ENCODE measurements around the gene SCAF11. TPM values are rescaled to one million over a fixed set of nuclear protein-coding genes. Genes with fewer than 3 reads are reported as not detected.

Gene SCAF11
- total RNA-seq, 1 donor from 2014 or later = 152 TPM

DNA sequence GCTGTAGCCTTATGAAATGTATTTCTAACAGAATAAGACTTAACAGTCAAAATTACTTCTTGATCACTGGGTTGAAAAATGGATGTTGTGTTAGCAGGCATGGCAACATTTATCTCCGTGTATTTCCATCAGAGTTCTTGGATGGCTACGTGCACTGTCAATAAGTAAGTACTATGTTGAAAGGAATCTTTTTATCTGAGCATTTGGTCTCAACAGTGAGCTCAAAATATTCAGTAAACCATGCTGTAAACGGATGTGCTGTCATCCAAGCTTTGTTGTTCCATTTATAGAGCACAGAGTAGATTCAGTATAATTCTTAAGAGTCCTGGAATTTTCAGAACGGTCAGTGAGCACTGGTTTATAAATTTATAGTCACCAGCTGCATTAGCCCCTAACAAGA is 15.5 kb downstream of the SCAF11 start:
- no peak overlapping the region for H3K27ac Mint-ChIP-seq
- no peak overlapping the region for H2AFZ ChIP-seq (replicated peaks)
- H3K9ac ChIP-seq = no peak overlapping the region
- peaks cover 39% of the 10 kb centered on the region for H4K20me1 ChIP-seq (ENCODE audit: low read depth)
- no peak for DNase-seq (ENCODE audit: low spot score)
- peaks cover 29% of the 10 kb centered on the region for H3K9me3 Mint-ChIP-seq
- H3K4me3 Mint-ChIP-seq = no peak overlapping the region
- peaks cover 58% of the 10 kb centered on the region for H3K36me3 Mint-ChIP-seq
- H3K27me3 Mint-ChIP-seq (ENCODE audit: insufficient read depth, low read depth) = peaks cover 3% of the 10 kb centered on the region
- H3K27me3 ChIP-seq = no peaks in the 10 kb centered on the region
- TF ChIP-seq, protein P1, sequence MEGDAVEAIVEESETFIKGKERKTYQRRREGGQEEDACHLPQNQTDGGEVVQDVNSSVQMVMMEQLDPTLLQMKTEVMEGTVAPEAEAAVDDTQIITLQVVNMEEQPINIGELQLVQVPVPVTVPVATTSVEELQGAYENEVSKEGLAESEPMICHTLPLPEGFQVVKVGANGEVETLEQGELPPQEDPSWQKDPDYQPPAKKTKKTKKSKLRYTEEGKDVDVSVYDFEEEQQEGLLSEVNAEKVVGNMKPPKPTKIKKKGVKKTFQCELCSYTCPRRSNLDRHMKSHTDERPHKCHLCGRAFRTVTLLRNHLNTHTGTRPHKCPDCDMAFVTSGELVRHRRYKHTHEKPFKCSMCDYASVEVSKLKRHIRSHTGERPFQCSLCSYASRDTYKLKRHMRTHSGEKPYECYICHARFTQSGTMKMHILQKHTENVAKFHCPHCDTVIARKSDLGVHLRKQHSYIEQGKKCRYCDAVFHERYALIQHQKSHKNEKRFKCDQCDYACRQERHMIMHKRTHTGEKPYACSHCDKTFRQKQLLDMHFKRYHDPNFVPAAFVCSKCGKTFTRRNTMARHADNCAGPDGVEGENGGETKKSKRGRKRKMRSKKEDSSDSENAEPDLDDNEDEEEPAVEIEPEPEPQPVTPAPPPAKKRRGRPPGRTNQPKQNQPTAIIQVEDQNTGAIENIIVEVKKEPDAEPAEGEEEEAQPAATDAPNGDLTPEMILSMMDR (IDR thresholded peaks at IDR 0.05) = no peak
- TF ChIP-seq EZH2 (IDR thresholded peaks at IDR 0.05) (no peak), EZH2phosphoT487 (IDR thresholded peaks at IDR 0.05) (no peak)
- no peak overlapping the region for H3K27ac ChIP-seq
- no peaks in the 10 kb centered on the region for H3K4me1 Mint-ChIP-seq
- H3K9me3 ChIP-seq (ENCODE audit: low read depth) = no peaks in the 10 kb centered on the region
- no peak overlapping the region for H3K4me2 ChIP-seq
- no peaks in the 10 kb centered on the region for H3F3A ChIP-seq (ENCODE audit: low read depth)
- peaks cover 10% of the 10 kb centered on the region for H3K4me1 ChIP-seq
- peaks cover 3% of the 10 kb centered on the region for H3K36me3 ChIP-seq
- H3K79me2 ChIP-seq (ENCODE audit: low read depth) = peaks cover 98% of the 10 kb centered on the region
- no peak overlapping the region for H3K4me3 ChIP-seq

DNA sequence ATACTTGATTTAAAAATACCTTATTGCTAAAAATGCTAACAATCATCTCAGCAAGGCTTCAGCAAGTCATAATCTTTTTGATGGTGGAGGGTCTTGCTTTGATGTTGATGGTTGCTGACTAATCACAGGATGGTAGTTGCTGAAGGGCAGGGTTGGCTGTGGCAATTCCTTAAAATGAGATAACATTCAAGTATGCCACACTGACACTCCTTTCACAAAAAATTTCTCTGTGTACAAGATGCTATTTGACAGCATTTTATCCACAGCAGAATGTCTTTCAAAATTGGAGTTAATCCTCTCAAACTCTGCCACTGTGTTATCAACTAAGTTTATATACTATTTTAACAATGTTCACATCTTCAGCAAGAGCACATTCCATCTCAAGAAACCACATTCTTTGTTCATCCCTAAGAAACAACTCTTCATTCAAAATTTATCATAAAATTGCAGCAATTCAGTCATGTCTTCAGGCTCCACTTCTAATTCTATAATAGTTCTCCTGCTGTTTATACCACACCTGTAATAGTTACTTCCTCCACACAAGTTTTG is 16.1 kb downstream of the SCAF11 start:
- H3K9me3 ChIP-seq (ENCODE audit: low read depth) = no peaks in the 10 kb centered on the region
- H4K20me1 ChIP-seq (ENCODE audit: low read depth) = peaks cover 32% of the 10 kb centered on the region
- H3K27ac ChIP-seq = no peak overlapping the region
- no peak for TF ChIP-seq EZH2phosphoT487 (IDR thresholded peaks at IDR 0.05)
- H3K9me3 Mint-ChIP-seq = peaks cover 31% of the 10 kb centered on the region
- no peaks in the 10 kb centered on the region for H3K27me3 ChIP-seq
- peaks cover 60% of the 10 kb centered on the region for H3K36me3 Mint-ChIP-seq
- H3K27me3 Mint-ChIP-seq (ENCODE audit: insufficient read depth, low read depth) = peaks cover 3% of the 10 kb centered on the region
- H3K9ac ChIP-seq = no peak overlapping the region
- H3K4me1 Mint-ChIP-seq = peaks cover 1% of the 10 kb centered on the region
- H3K4me1 ChIP-seq = peaks cover 8% of the 10 kb centered on the region
- no peak for DNase-seq (ENCODE audit: low spot score)
- H3K79me2 ChIP-seq (ENCODE audit: low read depth) = peaks cover 98% of the 10 kb centered on the region
- no peak overlapping the region for H3K27ac Mint-ChIP-seq
- H3F3A ChIP-seq (ENCODE audit: low read depth) = no peaks in the 10 kb centered on the region
- no peak overlapping the region for H3K4me3 ChIP-seq
- H2AFZ ChIP-seq (replicated peaks) = no peak overlapping the region
- no peak overlapping the region for H3K4me2 ChIP-seq
- H3K4me3 Mint-ChIP-seq = no peak overlapping the region
- H3K36me3 ChIP-seq = peaks cover 3% of the 10 kb centered on the region

DNA sequence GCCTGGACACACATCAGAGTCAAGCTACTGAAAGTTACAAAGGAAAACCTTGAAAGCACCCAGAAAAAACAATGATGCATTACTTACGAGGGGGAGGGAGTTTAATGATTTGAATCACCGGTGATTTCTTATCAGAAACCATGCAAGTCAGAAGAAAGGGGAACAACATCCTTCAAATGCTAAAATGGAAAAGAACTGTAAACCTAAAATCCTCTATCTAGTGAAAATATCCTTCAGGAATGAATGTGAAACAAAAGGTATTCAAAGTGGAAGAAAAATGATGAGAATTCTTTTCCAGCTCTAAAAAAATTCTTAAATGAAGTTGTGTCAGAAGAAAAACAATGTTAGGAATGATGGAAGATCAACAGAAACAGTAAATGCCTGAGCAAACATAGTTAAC is 16.8 kb downstream of the SCAF11 start:
- H3K4me1 ChIP-seq = peaks cover 6% of the 10 kb centered on the region
- H3K27me3 ChIP-seq = no peaks in the 10 kb centered on the region
- no peak overlapping the region for H3K27ac Mint-ChIP-seq
- peaks cover 98% of the 10 kb centered on the region for H3K79me2 ChIP-seq (ENCODE audit: low read depth)
- TF ChIP-seq EZH2phosphoT487 (IDR thresholded peaks at IDR 0.05) (no peak), EZH2 (IDR thresholded peaks at IDR 0.05) (no peak)
- TF ChIP-seq, protein P1 (IDR thresholded peaks at IDR 0.05) = no peak
- H3K27ac ChIP-seq = no peak overlapping the region
- H3K9me3 ChIP-seq (ENCODE audit: low read depth) = no peaks in the 10 kb centered on the region
- H3F3A ChIP-seq (ENCODE audit: low read depth) = no peaks in the 10 kb centered on the region
- peaks cover 3% of the 10 kb centered on the region for H3K4me1 Mint-ChIP-seq
- no peak overlapping the region for H3K4me2 ChIP-seq
- no peak overlapping the region for H3K4me3 Mint-ChIP-seq
- peaks cover 61% of the 10 kb centered on the region for H3K36me3 Mint-ChIP-seq
- no peak overlapping the region for H2AFZ ChIP-seq (replicated peaks)
- no peak overlapping the region for H3K4me3 ChIP-seq
- no peak for DNase-seq (ENCODE audit: low spot score)
- H3K9ac ChIP-seq = no peak overlapping the region
- H3K27me3 Mint-ChIP-seq (ENCODE audit: insufficient read depth, low read depth) = peaks cover 3% of the 10 kb centered on the region
- peaks cover 30% of the 10 kb centered on the region for H4K20me1 ChIP-seq (ENCODE audit: low read depth)
- peaks cover 31% of the 10 kb centered on the region for H3K9me3 Mint-ChIP-seq
- H3K36me3 ChIP-seq = peaks cover 3% of the 10 kb centered on the region

- Histone ChIP-seq H3K36me3 (peaks cover 3% of the 10 kb centered on the region), H4K20me1 (ENCODE audit: low read depth) (peaks cover 8% of the 10 kb centered on the region), H3K4me3 (no peak overlapping the region), H2AFZ (replicated peaks) (no peak overlapping the region), H3K79me2 (ENCODE audit: low read depth) (peaks cover 96% of the 10 kb centered on the region), H3K9me3 (ENCODE audit: low read depth) (no peaks in the 10 kb centered on the region), H3K4me2 (no peak overlapping the region), H3K9ac (no peak overlapping the region), H3K4me1 (peaks cover 8% of the 10 kb centered on the region), H3K27me3 (no peaks in the 10 kb centered on the region), H3F3A (ENCODE audit: low read depth) (no peaks in the 10 kb centered on the region), H3K27ac (no peak overlapping the region)
- TF ChIP-seq EZH2 (IDR thresholded peaks at IDR 0.05) = no peak
- TF ChIP-seq, protein P1 (IDR thresholded peaks at IDR 0.05) = no peak
- no peak for TF ChIP-seq EZH2phosphoT487 (IDR thresholded peaks at IDR 0.05)
- peaks cover 42% of the 10 kb centered on the region for H3K36me3 Mint-ChIP-seq
- H3K27me3 Mint-ChIP-seq (ENCODE audit: insufficient read depth, low read depth) = peaks cover 3% of the 10 kb centered on the region
- H3K4me3 Mint-ChIP-seq = no peak overlapping the region
- H3K27ac Mint-ChIP-seq = no peak overlapping the region
- peaks cover 29% of the 10 kb centered on the region for H3K9me3 Mint-ChIP-seq
- H3K4me1 Mint-ChIP-seq = peaks cover 3% of the 10 kb centered on the region
- no peak for DNase-seq (ENCODE audit: low spot score)
These were observed 20.0 kb downstream of the SCAF11 start for GRCh38 chr12:45970391-45970790.

Data from neural progenitor cell (in vitro differentiated cells).